GM21717 (cell line): ENCODE measurements around the gene EPOP.
"Not testable (repeated sequence)": the region's sequence is repeated elsewhere in the genome, so short reads cannot be mapped to it uniquely, and the experiment has no call there.

Experiments
- ATAC-seq: cut with Tn5 transposase; IDR thresholded peaks from one replicate; pipeline ENCODE4 v1.9.1; 2021; ENCODE audit warnings: mild to moderate bottlenecking, moderate library complexity; ENCODE audit not compliant: unreplicated experiment

EPOP gene

GRCh38 chr17:38654411-38655398 is 20.1 kb downstream of the EPOP start:
- peak; percentile 61 for ATAC-seq

GRCh38 chr17:38653679-38654078 is 21.1 kb downstream of the EPOP start:
- ATAC-seq = no peak

- no peak for ATAC-seq
Measured at GRCh38 chr17:38653230-38653629, 21.5 kb downstream of the EPOP start.

GRCh38 chr17:38650653-38651173 is 24.0 kb downstream of the EPOP start:
- not testable (repeated sequence) for ATAC-seq

GRCh38 chr17:38637951-38638350 is 36.8 kb downstream of the EPOP start:
- no peak for ATAC-seq

- no peak for ATAC-seq
Measured at GRCh38 chr17:38636054-38636453, 38.7 kb downstream of the EPOP start.

GRCh38 chr17:38632334-38632733 is 42.4 kb downstream of the EPOP start:
- no peak for ATAC-seq

GRCh38 chr17:38628441-38628840 is 46.3 kb downstream of the EPOP start:
- ATAC-seq = no peak

- no peak for ATAC-seq
Measured at GRCh38 chr17:38627957-38628356, 46.8 kb downstream of the EPOP start.

- ATAC-seq = not testable (repeated sequence)
Measured at GRCh38 chr17:38626606-38627226, 48.0 kb downstream of the EPOP start.

- no peak for ATAC-seq
Measured at GRCh38 chr17:38625482-38625881, 49.3 kb downstream of the EPOP start.

GRCh38 chr17:38624782-38625355 is 49.9 kb downstream of the EPOP start:
- peak; percentile 65 for ATAC-seq
